ENCODE data around the gene MRPL11.
"Not testable (repeated sequence)": the region's sequence is repeated elsewhere in the genome, so short reads cannot be mapped to it uniquely, and the experiment has no call there.

MRPL11 gene

DNA sequence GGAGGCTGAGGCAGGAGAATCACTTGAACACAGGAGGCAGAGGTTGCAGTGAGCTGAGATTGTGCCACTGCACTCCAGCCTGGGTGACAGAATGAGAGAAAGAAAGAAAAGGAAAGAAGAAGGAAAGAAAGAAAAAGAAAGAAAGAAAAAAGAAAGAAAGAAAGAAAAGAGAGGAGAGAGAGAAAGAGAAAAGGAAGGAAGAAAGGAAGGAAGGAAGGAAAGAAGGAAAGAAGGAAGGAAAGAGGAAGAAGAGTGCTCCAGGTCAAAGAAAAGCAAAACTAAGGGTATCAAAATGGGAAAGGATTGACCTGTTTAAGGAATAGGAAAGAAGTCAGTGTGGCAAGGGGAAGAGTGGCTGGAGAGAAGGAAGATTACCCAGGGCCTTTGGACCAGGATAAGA lies 7.4 kb downstream of the MRPL11 start:
- DNase-seq (ENCODE audit: low read depth): not testable (repeated sequence)

DNA sequence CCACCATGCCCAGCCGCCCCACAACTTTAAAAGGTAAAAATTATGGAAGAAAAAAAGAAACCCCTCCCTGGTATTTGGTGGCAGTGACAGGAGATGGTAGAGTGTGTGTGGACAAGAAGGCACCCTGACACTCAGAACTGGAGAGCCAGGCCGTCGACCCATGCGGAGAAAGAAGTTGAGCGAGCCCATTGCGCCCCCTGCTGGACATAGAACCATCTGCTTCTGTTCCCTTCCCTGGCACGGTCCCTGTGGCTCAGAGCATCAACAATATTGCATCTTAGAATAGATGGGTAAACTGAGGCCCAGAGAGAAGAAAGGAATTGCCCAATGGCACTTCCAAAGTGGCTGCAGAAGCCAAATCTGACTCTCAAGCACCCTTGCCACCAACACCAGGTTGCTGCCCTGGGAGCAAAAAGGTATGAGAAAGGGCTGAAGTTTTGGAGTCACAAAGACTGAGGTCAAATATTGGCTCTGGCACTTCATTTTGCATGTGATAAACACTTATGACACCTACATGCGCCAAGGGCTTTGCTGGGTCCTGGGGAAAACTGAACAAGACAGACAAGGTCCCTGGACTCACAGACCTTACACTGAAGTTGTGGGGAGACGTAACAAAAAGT lies 8.6 kb downstream of the MRPL11 start:
- peak; percentile 73 for DNase-seq (ENCODE audit: low read depth)

DNA sequence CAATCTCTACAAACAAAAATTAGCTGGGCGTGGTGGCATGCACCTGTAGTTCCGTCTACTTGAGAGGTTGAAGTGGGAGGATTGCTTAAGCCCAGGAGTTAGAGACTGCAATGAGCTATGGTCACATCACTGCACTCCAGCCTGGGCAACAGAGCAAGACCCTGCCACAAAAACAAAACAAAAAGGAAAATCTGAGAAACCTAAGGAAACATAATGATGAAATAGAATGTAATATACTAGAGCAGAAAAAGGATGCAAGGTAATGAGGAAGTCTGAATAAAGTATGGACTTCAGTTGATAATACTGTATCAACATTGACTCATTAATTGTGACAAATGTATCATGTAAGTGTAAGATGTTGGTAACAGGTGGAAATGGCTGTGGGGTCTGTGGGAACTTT lies 9.7 kb downstream of the MRPL11 start:
- no peak for DNase-seq (ENCODE audit: low read depth)

DNA sequence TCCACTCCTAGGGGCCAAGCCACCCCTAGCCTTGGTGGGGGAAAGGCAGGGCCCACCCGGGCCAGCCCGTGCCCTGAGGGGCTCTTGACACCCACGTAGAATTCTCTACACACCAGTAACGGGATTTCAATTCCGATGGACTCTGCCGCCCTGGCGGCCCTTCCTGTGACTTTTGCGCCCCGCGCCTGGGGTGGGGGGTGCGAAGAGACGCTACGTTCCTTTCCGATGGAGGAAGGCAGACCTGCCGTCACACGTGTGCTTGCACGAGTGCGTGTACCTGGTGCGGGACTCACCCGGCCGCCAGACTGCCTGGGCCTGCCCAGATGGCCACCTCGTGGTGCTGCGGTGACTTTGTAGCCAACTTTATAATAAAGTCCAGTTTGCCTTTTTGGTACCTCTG lies 12.3 kb downstream of the MRPL11 start:
- no peak for DNase-seq (ENCODE audit: low read depth)

DNA sequence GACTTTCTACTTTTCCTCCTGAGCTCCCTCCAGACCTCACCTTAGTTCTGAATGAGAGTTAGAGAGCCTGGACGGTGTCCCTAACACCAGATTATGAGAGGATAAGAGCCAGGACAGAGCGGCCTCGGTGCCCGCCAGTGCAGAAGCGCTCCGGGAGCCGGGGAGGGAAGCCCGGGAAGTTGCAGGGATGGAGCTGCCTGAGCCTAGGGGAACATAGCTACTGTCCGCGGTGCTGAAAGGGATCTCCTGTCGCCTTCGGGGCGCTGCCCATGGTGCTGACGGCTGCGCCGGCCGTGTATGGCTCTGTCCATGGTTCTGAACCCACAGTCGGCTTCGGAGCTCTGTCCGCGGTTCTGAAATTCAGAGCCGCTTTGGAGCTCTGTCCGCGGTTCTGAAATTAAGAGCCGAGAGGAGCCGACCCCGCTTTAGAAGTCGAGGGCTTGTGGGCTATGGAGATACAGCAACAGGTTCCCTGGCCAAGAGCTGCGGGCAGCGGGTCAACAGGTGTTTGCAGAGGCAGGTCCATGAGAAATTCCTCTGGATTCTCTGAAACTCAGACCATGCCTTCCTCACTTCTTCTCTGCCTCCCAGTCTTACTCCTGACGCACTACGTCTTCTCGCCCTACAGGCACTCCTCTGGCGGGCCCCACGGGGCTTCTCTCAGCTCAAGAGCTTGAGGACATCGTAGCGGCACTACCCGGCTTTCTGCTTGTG lies 17.0 kb downstream of the MRPL11 start:
- peak; percentile 76 for DNase-seq (ENCODE audit: low read depth)

DNA sequence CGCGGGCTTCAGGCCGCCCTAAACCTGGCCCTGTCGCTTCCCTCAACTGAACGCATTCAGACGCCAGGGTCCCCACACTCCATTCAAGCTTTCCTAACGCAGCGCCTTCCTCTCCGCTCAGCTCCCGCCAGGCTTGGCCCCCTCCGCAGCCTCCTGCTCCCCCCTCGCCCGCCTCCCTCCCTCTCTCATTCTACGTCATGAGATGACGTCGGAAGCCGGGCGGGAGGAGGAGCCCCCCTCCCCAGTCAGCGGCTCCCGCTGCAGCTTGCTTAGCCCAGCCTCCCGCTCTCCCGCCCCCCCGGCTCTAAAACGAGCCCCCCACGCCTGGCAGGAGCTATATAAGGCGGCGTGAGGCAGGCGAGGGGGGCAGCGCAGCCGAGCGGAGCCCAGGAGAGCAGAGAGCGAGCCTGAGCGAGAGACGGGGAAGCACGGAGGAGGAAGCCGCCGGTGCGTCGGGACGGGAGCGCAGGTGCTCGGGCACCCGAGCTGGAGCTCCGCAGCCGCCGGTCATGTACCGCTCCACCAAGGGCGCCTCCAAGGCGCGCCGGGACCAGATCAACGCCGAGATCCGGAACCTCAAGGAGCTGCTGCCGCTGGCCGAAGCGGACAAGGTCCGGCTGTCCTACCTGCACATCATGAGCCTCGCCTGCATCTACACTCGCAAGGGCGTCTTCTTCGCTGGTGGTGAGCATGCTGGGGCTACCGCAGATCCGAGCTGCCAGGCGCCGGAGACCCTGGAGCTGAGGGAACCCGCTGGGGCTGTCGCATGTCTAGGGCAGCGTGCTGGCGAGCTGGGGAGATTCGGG lies 17.8 kb downstream of the MRPL11 start, which contains the start of gene NPAS4:
NPAS4 (plus strand) TSS at position 365 of the 806 bp plus-strand sequence; CDS start at position 510, 145 bp downstream.
- DNase-seq (ENCODE audit: low read depth): no peak

DNA sequence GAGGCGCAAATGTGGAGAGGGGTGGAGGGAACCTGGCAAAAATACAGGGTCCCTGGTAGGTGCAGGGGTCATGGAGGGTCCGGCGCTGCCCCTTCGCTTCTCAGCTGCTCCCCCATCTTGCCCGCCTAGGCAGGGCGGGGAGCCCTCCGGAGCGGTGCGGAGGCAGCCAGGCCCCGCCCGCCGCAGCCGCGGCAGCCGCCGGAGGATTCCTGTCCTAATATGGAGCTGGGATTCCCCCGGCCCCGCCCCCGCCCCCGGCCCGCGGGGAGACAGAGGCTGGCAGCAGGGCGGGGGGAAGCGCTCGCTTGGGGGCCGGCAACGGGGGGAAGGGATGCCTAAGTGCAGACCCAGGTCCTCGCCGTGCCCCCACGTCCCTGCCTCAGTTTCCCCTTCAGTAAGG lies 18.8 kb downstream of the MRPL11 start:
- no peak for DNase-seq (ENCODE audit: low read depth)

DNA sequence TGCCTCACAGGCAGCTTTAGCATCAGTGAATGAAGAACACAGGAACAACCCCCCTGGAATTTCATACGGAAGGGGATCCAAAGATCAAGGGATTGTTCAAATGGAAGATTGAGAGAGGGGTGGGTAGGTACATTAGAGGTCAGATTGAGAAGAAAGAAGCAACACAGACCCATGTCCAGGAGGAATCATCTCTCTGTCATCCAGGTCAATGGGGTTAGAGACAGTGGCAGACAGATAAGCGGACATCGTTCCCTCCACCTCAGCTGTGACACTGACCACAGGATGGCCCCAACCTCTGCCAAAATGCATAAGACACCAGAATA lies 19.7 kb downstream of the MRPL11 start:
- DNase-seq (ENCODE audit: low read depth): no peak

DNA sequence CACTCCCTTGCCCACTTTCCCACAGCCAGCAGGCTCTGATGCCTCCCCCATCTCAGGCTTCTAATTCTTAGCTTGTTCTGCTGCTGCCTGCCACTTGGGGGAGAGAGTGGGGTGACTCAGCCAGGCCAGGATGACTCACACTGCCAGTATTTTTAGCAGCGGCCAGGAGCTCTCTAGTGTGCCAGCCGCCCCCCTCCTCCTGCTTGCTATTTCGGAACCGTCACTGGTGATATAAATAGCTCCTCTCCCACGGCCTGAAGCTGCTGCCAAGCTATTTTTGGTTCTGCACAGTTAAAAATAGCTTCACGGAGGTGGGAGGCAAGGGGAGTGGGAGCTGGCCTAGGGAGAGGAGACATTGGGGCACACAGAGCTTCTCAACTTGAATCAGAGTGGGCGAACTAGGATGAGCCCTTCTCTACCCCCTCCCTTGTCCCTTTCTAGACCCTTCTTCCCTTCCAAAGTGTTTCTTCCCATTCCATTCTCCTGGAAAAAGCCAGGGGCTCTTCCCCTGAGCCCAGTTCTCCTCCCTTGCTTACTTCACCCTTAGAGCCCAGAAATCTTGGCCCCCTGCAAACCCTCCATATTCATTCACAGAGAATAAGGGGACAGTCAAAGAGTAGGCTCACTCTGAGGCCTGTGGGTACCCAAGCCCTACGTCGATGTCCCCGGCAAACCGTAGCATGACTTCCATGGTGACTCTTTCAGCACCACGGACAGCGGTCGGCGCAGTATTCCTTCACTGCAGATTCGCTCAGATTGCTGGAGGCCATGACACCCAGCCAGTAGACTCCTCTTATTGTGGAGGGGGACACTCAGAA lies 20.3 kb downstream of the MRPL11 start:
- peak; percentile 33 for DNase-seq (ENCODE audit: low read depth)

DNA sequence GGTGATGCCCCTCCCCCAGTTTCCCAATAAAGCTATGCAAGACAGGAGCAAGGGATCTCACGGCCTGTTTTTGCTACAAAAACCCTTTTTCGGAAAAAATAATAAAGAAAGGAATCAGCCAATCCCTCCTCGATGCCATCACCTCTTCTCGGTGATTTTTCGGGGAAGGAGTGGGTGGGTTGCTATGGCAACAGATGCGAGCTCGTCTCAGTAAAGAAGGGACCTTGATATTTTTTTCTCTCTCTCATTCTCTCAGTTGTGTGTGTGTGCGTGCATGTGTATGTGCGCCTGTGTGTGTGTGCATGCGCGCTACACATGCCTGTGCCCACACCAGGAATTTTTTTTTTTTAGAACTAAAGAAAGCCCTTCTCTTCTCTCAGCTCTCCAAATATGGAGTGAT lies 21.6 kb downstream of the MRPL11 start:
- no peak for DNase-seq (ENCODE audit: low read depth)

DNA sequence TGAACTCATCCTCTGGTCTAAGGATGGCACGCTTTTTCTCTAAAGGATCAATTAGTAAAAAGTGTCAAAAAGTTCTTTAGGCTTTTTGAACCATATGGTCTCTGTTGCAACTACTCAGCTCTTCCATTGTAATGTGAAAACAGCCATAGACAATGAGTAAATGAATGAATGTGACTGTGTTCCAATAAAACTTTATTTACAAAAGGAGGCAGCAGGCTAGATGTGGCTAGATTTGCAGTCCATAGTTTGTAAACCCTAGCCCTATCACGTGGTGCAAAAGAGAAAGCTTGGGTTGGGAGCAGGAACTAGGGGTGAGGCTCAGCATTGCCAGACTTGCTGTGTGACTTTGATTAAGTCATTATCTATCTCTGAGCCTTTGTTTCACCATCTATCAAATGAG lies 23.2 kb downstream of the MRPL11 start:
- no peak for DNase-seq (ENCODE audit: low read depth)

DNA sequence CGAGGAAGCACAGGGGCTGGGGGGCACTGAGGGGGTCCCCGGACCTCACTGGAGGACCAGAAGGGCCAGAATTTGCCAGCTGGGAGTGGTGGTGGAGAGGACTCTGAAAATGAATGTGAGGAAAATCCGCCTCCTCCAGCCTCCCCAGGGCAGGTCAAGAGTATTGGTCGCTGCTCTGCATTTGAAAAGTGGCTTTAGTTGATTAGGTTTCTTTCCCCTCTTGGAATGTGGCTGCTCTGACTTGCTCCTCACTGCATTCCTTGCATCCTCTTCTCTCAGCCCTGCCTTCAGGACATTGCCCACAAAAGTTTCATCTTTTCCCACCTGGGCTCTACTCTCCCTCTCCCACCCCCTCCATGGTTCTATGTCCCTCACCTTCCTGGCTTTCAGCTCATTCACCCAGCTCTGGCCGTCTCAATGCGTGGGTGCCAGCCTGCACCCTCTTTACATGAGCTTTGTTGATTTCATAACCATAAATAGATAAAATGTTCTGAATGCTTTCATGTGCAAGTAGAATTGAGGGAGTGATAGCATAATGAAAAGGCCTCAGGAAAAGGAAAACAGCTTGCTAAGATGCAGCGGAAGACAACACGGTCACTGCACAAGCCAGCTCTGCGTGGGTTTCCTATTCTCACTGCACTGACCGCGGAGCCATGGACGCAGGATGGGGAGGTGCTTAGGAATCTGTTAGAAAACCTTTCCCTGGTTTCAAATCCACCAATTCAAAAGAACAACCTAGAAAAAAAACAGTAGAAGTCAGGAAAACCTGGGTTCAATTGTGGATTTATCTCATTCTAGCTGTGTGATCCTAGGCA lies 24.3 kb downstream of the MRPL11 start:
- no peak for DNase-seq (ENCODE audit: low read depth)

DNA sequence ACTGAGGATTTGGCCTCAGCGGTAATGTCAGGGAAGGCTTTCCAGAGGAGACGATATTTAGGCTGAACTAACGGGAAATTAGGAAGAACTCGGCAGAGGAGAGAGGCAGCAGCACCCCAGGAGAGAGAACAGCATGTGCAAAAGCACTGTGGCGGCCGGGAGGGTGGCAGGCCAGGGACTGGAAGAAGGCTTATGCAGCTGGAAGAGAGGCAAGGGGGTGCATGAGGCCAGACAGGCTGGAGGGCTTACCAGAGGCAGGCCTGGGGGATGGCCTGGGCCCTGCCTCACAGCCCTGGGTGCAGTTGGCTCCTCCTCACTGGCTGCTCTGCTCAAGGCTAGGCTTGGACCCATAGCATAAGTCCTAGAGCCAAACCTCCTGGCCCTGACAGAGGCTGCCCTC lies 25.5 kb downstream of the MRPL11 start:
- DNase-seq (ENCODE audit: low read depth): no peak

DNA sequence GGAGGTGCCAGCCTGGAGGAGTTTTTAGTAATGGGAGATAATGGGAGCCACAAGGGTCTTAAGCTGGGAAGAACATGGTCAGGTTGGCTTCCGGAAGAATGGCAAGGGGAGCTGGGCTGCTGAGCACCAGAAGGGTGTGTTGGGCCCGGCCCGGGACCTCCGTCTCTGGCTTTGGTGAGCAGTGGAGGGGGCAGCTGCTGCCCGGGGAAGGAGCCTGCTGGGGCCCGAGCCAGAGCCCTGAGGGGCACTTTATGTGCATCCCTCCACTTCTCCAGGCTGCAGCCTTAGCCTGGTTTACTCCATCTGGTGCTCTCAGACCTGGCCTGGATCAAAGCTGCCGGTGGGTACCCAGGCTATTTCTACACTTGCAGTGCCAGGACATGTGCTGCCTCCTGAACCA lies 26.5 kb downstream of the MRPL11 start:
- no peak for DNase-seq (ENCODE audit: low read depth)

DNA sequence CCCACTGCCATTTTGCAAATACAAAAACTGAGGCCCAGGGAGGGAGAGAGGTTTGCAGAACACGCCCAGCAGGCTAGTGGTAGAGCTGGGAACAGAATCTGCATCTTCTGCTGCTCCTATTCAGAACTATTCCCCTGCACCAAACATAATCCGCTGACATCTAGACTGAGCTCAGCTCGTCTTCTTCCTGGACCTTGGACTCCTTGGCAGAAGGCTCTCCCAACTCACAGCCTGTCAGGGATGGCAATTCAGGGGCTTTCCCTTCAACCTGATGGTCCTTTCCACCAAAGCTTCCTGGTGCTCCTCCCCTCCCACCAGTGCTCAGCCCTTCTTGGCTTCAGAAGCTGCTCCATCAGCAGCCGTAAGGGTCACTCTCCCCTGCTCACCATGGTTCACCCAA lies 27.3 kb downstream of the MRPL11 start:
- DNase-seq (ENCODE audit: low read depth): no peak

DNA sequence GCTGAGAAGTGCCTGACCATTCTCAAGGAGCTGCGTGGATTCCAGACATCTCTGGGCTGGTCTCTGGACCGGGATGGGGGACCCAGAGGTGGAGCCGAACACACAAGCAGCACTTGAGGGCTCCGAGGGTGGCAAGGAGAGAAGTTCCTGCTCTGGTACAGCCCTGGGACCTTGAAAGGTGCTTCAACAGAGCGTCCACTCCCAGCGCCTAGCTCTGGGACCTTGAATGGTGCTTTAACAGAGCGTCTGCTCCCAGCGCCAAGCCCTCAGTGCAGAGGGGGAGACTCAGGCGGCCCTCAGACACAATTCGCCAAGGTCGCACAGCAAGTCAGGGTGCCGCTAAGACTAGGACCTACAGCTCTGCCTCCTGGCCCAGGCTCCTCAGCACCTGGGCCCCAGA lies 28.5 kb downstream of the MRPL11 start:
- no peak for DNase-seq (ENCODE audit: low read depth)

DNA sequence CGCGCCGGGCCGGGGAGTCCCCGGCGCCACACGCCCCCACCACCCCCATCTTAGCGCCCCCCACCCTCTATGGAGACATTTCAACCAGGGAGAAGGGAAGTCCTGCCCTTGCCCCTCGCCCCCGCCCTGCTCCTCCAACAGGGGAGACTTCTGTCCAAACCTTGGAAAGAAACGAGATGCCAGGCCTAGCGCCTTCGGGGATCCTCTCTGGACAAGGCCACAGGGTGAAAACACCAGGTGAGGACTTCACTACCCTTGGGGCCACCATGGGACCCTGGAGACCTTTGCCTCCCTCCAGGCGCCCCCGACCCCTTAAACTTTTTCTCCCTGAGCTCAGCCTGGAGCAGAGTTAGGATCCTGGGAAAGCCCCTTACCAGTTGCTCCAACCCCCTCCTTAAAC lies 29.4 kb downstream of the MRPL11 start:
- no peak for DNase-seq (ENCODE audit: low read depth)

DNA sequence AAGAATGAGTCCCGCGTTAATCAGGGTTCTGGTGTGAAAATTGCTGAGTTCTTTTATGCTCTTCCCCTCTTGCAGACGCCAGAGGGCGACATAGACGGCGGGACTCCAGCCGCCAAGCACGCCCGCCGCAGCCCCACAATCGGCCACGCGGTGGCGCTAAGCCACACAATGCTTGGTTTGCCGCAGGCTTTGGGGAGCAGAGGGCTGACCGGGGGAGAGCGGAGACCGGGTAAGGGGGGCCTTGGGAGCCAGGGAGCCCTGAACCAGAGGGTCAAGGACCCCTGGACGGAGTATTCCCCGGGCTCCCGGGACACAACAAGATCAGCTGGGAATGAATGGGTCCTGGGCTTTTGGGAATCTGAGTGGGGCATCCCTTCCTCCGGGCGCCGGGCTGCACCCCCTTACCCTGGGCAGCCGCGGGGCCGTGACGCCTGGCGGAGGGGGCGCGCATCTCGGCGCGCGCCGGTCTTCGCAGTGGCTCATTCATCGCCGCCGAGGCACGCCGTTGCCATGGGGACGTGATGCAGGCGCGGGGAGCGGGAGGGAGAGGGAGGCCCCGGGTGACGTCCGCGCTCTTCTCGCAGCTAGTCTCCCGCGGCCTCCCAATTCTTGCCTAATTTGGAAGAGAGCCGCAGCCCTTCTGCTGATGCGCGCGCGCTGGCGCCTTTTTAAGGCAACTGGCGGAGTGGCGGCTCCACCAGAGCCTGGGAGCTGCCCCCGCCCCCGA lies 30.0 kb downstream of the MRPL11 start:
- DNase-seq (ENCODE audit: low read depth): peak; percentile 85

DNA sequence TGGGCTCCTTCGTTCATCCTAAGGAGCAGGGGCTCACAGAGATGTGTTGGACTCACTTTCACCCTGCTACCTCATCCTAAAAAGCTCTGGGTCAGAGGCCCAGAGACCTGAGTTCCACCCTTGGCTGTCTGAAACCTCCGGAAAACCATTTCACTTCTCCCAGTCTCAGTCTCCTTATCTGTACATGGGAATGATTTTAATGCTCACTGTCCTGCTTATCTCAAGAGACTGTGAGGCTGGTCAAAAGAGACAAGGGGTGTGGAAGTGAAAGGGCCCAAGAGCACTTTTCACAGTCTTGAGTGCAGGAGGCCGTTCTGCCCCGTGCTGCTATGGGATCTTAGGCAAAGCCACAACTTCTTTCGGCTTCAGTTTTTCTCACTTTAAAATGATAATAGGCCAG lies 31.0 kb downstream of the MRPL11 start:
- DNase-seq (ENCODE audit: low read depth): no peak

DNA sequence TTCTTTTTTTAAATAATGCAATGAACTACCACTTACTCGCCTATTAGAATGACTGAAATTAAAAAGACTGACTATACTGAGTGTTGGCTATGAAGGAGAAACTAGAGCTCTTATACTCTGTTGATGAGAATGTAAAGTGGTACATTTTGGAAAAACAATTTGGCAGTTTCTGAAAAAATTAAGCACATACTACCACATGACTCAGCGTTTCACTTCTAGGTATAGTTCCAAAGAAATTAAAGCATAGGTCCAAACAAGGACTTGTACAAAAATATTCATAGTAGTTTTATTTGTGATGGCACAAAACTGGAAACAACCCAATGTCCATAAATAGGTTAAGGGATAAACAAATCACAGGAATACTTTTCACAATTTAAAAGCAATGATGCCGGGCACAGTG lies 44.7 kb downstream of the MRPL11 start:
- DNase-seq (ENCODE audit: low read depth): no peak

DNA sequence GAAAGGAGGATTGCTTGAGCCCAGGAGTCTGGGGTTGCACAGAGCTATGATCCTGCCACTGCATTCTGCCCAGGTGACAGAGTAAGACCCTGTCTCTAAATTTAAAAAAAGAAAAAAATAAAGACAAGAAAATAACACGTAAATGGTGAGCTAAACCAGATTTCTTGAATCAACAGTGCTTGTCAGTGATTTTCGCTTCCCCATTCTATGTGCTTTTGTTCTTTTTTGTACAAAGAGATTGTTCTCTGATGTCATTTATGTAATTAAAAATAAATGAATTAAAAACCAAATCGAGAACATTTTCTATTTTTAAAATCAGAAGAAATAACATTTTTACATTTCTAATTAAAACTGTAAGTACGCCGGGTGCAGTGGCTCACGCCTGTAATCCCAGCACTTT lies 47.3 kb downstream of the MRPL11 start:
- no peak for DNase-seq (ENCODE audit: low read depth)
